Smooth muscle cell (in vitro differentiated cells): ENCODE results near the gene CHPF2. TPM values are rescaled to one million over a fixed set of nuclear protein-coding genes. Genes with fewer than 3 reads are reported as not detected.

Experiments used
- DNase-seq: peaks from one replicate; lab custom pipeline; 2025; ENCODE audit not compliant: unreplicated experiment; lab: John Stamatoyannopoulos, UW
- H2AFZ ChIP-seq: fragments of 200-600 bp; sonication (generic); 2 replicates; pipeline ENCODE4 v1.6.0; 2016; ENCODE audit warnings: antibody characterized with exemption, low read depth, mild to moderate bottlenecking
- H3F3A ChIP-seq: fragments of 200-600 bp; sonication (generic); 2 replicates; pipeline ENCODE4 v1.6.0; 2017; ENCODE audit warnings: antibody characterized with exemption, low read depth
- H3K27ac ChIP-seq: fragments of 200-600 bp; sonication (generic); 2 replicates; pipeline ENCODE4 v1.5.1; 2016; ENCODE audit warnings: low read depth, mild to moderate bottlenecking
- H3K27me3 ChIP-seq: fragments of 200-600 bp; sonication (generic); 2 replicates; pipeline ENCODE4 v1.6.1; 2016; ENCODE audit warnings: low read depth, mild to moderate bottlenecking
- H3K36me3 ChIP-seq: fragments of 200-600 bp; sonication (generic); 2 replicates; pipeline ENCODE4 v1.5.1; 2016; ENCODE audit warnings: low read depth
- H3K4me1 ChIP-seq: fragments of 200-600 bp; sonication (generic); 2 replicates; pipeline ENCODE4 v1.5.1; 2016; ENCODE audit warnings: low read depth
- H3K4me2 ChIP-seq: fragments of 200-600 bp; sonication (generic); 2 replicates; pipeline ENCODE4 v1.6.0; 2016; ENCODE audit warnings: mild to moderate bottlenecking
- H3K4me3 ChIP-seq: fragments of 200-600 bp; sonication (generic); 2 replicates; pipeline ENCODE4 v1.5.1; 2016; ENCODE audit warnings: mild to moderate bottlenecking
- H3K79me2 ChIP-seq: fragments of 200-600 bp; sonication (generic); 2 replicates; pipeline ENCODE4 v1.6.0; 2016; ENCODE audit warnings: low read depth, mild to moderate bottlenecking
- H3K9ac ChIP-seq: fragments of 200-600 bp; sonication (generic); 2 replicates; pipeline ENCODE4 v1.6.0; 2016; ENCODE audit warnings: low read depth
- H3K9me3 ChIP-seq: fragments of 200-600 bp; sonication (generic); replicated peaks from 2 replicates; pipeline ENCODE4 v1.5.1; 2016; ENCODE audit warnings: low read depth
- H4K20me1 ChIP-seq: fragments of 200-600 bp; sonication (generic); 2 replicates; pipeline ENCODE4 v1.6.0; 2016; ENCODE audit warnings: low read depth
- WGBS: methylation state at CpG from one replicate; pipeline ENCODE4 v1.1.7; 2016; ENCODE audit warnings: low lambda C conversion rate; 5-methylcytosine and 5-hydroxymethylcytosine counted together
- polyA plus RNA-seq: library from polyadenylated mRNA; unstranded; fragments of >200 nt; fragmentation: Nextera tagmentation; extraction: Ambion mirVana; gene quantifications from 2 replicates; pipeline ENCODE4 v1.2.1, GENCODE V29; 2016
- total RNA-seq: library from RNA; depleted of rRNA; stranded (reverse); fragments of >200 nt; gene quantifications from 2 replicates; pipeline ENCODE4 v1.2.3, GENCODE V29; 2014
- TF ChIP-seq, protein P1 (sequence below): fragments of 200-600 bp; sonication (generic); IDR thresholded peaks from 2 replicates; pipeline ENCODE4 v1.5.1; 2017; ENCODE audit warnings: borderline replicate concordance, mild to moderate bottlenecking, antibody characterized with exemption; ENCODE audit not compliant: insufficient read depth, poor library complexity, severe bottlenecking

CHPF2 gene
- total and polyA plus RNA-seq, 2 experiments from 2014 or later, result 42.3 to 70.8 TPM

DNA sequence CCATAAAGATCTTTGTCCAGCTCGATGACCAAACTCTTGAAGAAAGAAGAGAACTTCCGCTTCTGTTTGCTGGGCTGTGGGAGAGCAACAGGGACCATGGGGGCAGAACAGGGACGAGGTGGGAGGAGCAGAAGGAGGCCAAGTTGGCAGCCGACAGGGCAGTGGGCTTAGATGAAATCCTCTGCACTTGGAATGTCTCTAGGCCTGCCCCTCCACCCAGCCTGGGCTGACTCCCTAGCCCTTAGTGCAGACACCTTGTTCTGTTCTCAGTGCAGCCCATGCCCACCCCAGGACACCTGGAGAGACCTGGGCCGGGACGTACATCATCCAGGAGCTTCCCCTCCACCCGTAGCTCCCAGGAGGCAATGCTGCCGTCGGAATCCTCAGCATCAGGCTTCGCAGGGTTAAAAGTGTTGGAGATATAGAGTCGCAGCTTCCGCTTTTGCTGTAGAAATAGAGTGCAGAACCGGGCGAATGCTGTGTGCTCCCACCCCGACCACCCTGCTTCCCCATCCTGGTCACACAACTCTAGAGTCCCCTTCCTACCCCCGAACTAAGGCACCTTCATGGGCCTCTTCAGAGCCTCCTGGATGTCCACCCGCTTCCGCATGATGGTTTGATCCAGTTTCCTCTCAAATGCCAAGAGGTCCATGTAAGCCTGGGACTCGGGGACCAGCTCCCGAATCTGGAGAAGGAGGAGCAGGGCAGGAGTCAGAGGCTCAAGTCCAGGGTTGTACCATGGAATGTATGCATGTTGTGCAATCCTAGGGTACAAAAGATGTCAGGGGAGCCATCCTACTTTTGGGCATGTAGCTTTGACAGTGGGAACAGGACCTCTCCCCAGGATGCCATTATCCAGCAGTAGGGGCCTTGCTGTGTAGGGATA lies 10.1 kb downstream of the CHPF2 start:
- no peak overlapping the region for H3K27ac ChIP-seq
- H3F3A ChIP-seq, result no peaks in the 10 kb centered on the region
- no peak overlapping the region for H3K4me3 ChIP-seq
- TF ChIP-seq, protein P1, sequence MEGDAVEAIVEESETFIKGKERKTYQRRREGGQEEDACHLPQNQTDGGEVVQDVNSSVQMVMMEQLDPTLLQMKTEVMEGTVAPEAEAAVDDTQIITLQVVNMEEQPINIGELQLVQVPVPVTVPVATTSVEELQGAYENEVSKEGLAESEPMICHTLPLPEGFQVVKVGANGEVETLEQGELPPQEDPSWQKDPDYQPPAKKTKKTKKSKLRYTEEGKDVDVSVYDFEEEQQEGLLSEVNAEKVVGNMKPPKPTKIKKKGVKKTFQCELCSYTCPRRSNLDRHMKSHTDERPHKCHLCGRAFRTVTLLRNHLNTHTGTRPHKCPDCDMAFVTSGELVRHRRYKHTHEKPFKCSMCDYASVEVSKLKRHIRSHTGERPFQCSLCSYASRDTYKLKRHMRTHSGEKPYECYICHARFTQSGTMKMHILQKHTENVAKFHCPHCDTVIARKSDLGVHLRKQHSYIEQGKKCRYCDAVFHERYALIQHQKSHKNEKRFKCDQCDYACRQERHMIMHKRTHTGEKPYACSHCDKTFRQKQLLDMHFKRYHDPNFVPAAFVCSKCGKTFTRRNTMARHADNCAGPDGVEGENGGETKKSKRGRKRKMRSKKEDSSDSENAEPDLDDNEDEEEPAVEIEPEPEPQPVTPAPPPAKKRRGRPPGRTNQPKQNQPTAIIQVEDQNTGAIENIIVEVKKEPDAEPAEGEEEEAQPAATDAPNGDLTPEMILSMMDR, result no peak
- peaks cover 28% of the 10 kb centered on the region for H3K79me2 ChIP-seq
- H2AFZ ChIP-seq, result no peak overlapping the region
- no peaks in the 10 kb centered on the region for H3K27me3 ChIP-seq
- no peaks in the 10 kb centered on the region for H3K36me3 ChIP-seq
- no peaks in the 10 kb centered on the region for H3K9me3 ChIP-seq
- peaks cover 100% of the 10 kb centered on the region for H4K20me1 ChIP-seq
- H3K9ac ChIP-seq, result no peak overlapping the region
- peaks cover 16% of the 10 kb centered on the region for H3K4me1 ChIP-seq
- DNase-seq, result no peak
- H3K4me2 ChIP-seq, result no peak overlapping the region
- WGBS, result 83% methylated on average over 20 of the region's 20 CpGs

DNA sequence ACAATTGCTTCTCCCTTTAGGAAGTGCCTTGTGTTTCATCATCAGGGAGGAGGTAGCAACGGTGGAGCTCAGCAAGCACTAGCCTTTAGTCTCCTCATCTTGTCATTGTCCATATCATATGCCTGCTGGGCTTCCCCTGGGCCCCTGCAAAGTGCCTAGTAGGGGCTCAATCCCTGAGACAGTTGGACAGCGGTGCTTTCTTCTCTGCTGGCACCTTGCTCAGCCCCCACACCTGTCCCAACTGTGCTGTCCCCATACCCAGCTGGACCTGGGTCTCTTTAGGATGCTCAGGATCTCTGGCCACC lies 10.7 kb downstream of the CHPF2 start:
- H3K9ac ChIP-seq, result no peak overlapping the region
- no peak overlapping the region for H2AFZ ChIP-seq
- H3F3A ChIP-seq, result no peaks in the 10 kb centered on the region
- WGBS, result 59% methylated on average over 2 of the region's 2 CpGs
- no peak for DNase-seq
- no peaks in the 10 kb centered on the region for H3K9me3 ChIP-seq
- no peaks in the 10 kb centered on the region for H3K27me3 ChIP-seq
- H3K36me3 ChIP-seq, result no peaks in the 10 kb centered on the region
- H3K4me2 ChIP-seq, result no peak overlapping the region
- no peak overlapping the region for H3K4me3 ChIP-seq
- TF ChIP-seq, protein P1, result no peak
- peaks cover 16% of the 10 kb centered on the region for H3K4me1 ChIP-seq
- no peak overlapping the region for H3K27ac ChIP-seq
- H3K79me2 ChIP-seq, result peaks cover 34% of the 10 kb centered on the region
- H4K20me1 ChIP-seq, result peaks cover 94% of the 10 kb centered on the region

DNA sequence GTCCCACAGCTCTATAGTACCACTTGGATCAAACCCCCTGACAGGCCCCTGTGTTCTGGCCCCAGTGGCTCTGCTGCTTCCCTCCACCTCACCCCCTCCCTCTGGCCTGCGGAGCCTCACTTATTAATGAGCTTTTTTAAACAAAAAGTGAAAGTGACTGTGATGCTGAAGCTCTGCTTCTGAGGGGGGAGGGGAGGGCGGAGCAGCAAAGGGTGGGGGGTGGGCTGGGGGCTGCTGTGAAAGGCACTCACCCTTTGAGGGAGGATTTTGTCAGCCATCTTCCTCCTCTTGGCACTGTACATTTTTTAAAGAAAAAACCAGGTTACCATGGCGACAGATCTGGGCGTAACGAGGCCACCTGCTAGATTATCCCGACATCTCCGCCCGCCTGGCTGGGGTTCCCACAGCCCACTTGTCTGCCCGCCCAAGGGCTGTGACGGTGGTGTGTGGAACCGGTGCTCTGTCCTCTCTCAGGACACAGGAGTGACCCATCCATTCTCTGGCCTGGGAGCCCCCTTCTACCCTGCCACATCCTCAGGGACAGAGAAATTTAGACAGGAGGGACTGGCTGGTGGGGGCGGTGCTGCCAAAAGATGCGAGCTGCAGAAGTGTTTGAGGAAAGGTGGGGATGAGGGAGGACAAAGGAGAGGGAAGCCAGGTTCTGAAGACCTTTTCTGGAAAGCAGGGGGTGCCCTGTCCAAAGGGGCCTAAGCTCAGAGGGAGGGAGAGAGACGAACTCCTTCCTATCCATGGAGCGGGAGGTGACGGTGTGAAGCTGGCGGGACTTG lies 11.3 kb downstream of the CHPF2 start:
- Histone ChIP-seq H3K4me1 (peaks cover 16% of the 10 kb centered on the region), H3K4me3 (no peak overlapping the region), H3K9me3 (no peaks in the 10 kb centered on the region), H3K9ac (no peak overlapping the region), H2AFZ (no peak overlapping the region), H3F3A (no peaks in the 10 kb centered on the region), H3K27ac (no peak overlapping the region), H3K27me3 (no peaks in the 10 kb centered on the region), H3K36me3 (no peaks in the 10 kb centered on the region), H3K79me2 (peaks cover 36% of the 10 kb centered on the region), H4K20me1 (peaks cover 88% of the 10 kb centered on the region), H3K4me2 (no peak overlapping the region)
- WGBS, result 72% methylated on average over 17 of the region's 17 CpGs
- DNase-seq, result no peak
- TF ChIP-seq, protein P1, result no peak
